K562 (cell line): Measurements from ENCODE around the gene C1orf21. TPM values are rescaled to one million over a fixed set of nuclear protein-coding genes. Genes with fewer than 3 reads are reported as not detected.

Experiments
- CHD7 ChIP-seq: fragments of 200-600 bp; sonication (generic); IDR thresholded peaks from one replicate; pipeline ENCODE4 v1.6.1; 2012; ENCODE audit warnings: mild to moderate bottlenecking, low read depth, low read length, inconsistent platforms
- FOXK2 ChIP-seq, 2 experiments: fragments of 450-650 bp; IDR thresholded peaks in 1 of 2; conservative IDR thresholded peaks in 1 of 2; 2 replicates each; pipeline ENCODE4 v1.6.1; 2016; ENCODE audit warnings: low read depth in 2 of 2, mild to moderate bottlenecking in 1 of 2
- SP2 ChIP-seq: IDR thresholded peaks from 2 replicates; pipeline ENCODE4 v1.6.1; 2011; ENCODE audit warnings: mild to moderate bottlenecking, low read depth, low read length, moderate library complexity; ENCODE audit not compliant: poor library complexity, severe bottlenecking; ENCODE audit errors: extremely low read depth
- SRSF1 ChIP-seq: fragments of 200-400 bp; formaldehyde crosslinking; IDR thresholded peaks from 2 replicates; pipeline ENCODE4 v1.6.1; 2017; ENCODE audit warnings: mild to moderate bottlenecking, low read depth, low read length, moderate library complexity
- ZKSCAN8 ChIP-seq: fragments of 200-800 bp; sonication (Bioruptor generic); IDR thresholded peaks from 2 replicates; pipeline ENCODE4 v1.6.1; 2016; ENCODE audit warnings: missing genetic modification characterization, missing compliant biosample characterization
- polyA plus RNA-seq, 8 experiments: library from polyadenylated mRNA; depleted of rRNA in 4 of 8; stranded (reverse) in 5 of 8; unstranded in 3 of 8; fragments of >200 nt; fragmentation: Nextera tagmentation in 2 of 8; fragmentation: Illumina TruSeq in 1 of 8; extraction: Ambion mirVana in 2 of 8; extraction: Trizol in 1 of 8; gene quantifications; 2 replicates each; pipeline versions ENCODE4 v1.2.1 to v1.2.3, GENCODE V29; 2011 to 2014; ENCODE audit warnings: inconsistent platforms in 1 of 8, missing spikeins in 1 of 8
- total RNA-seq, 7 experiments: library from RNA; depleted of rRNA in 6 of 7; stranded (reverse); fragments of >200 nt in 6 of 7; fragmentation: Illumina TruSeq in 2 of 7; extraction: Trizol in 2 of 7; gene quantifications; 2 replicates each; pipeline versions ENCODE4 v1.2.1 to v1.2.3, GENCODE V29; 2011 to 2021; ENCODE audit warnings: low replicate concordance in 1 of 7
- TF ChIP-seq, protein P1 (sequence below): fragments of 450-650 bp; formaldehyde crosslinking; conservative IDR thresholded peaks from 2 replicates; pipeline ENCODE4 v1.4.0; 2022; ENCODE audit warnings: mild to moderate bottlenecking, missing genetic modification characterization
- TF ChIP-seq, protein P2 (sequence below): fragments of 250-450 bp; sonication (Bioruptor Pico); IDR thresholded peaks from 2 replicates; pipeline ENCODE4 v1.4.0; 2020

Gene C1orf21
- total and polyA plus RNA-seq, 9 of the 15 experiments (the other 6 are each of a cell fraction or from before 2014, with no cell fraction given): under 0.01 to 0.31 (median 0.07) TPM

- TF ChIP-seq CHD7 (no peak), SRSF1 (no peak), ZKSCAN8 (CRISPR knock-in tag) (no peak), FOXK2 (conservative IDR thresholded peaks at IDR 0.05 in 1 of 2, IDR thresholded peaks at IDR 0.05 in 1 of 2; ENCODE audit: low read depth in 2 of 2) (no peak), SP2 (no peak)
- TF ChIP-seq, protein P1, sequence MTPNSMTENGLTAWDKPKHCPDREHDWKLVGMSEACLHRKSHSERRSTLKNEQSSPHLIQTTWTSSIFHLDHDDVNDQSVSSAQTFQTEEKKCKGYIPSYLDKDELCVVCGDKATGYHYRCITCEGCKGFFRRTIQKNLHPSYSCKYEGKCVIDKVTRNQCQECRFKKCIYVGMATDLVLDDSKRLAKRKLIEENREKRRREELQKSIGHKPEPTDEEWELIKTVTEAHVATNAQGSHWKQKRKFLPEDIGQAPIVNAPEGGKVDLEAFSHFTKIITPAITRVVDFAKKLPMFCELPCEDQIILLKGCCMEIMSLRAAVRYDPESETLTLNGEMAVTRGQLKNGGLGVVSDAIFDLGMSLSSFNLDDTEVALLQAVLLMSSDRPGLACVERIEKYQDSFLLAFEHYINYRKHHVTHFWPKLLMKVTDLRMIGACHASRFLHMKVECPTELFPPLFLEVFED (CRISPR knock-in tag): no peak
- TF ChIP-seq, protein P2, sequence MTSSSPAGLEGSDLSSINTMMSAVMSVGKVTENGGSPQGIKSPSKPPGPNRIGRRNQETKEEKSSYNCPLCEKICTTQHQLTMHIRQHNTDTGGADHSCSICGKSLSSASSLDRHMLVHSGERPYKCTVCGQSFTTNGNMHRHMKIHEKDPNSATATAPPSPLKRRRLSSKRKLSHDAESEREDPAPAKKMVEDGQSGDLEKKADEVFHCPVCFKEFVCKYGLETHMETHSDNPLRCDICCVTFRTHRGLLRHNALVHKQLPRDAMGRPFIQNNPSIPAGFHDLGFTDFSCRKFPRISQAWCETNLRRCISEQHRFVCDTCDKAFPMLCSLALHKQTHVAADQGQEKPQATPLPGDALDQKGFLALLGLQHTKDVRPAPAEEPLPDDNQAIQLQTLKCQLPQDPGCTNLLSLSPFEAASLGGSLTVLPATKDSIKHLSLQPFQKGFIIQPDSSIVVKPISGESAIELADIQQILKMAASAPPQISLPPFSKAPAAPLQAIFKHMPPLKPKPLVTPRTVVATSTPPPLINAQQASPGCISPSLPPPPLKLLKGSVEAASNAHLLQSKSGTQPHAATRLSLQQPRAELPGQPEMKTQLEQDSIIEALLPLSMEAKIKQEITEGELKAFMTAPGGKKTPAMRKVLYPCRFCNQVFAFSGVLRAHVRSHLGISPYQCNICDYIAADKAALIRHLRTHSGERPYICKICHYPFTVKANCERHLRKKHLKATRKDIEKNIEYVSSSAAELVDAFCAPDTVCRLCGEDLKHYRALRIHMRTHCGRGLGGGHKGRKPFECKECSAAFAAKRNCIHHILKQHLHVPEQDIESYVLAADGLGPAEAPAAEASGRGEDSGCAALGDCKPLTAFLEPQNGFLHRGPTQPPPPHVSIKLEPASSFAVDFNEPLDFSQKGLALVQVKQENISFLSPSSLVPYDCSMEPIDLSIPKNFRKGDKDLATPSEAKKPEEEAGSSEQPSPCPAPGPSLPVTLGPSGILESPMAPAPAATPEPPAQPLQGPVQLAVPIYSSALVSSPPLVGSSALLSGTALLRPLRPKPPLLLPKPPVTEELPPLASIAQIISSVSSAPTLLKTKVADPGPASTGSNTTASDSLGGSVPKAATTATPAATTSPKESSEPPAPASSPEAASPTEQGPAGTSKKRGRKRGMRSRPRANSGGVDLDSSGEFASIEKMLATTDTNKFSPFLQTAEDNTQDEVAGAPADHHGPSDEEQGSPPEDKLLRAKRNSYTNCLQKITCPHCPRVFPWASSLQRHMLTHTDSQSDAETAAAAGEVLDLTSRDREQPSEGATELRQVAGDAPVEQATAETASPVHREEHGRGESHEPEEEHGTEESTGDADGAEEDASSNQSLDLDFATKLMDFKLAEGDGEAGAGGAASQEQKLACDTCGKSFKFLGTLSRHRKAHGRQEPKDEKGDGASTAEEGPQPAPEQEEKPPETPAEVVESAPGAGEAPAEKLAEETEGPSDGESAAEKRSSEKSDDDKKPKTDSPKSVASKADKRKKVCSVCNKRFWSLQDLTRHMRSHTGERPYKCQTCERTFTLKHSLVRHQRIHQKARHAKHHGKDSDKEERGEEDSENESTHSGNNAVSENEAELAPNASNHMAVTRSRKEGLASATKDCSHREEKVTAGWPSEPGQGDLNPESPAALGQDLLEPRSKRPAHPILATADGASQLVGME (CRISPR knock-in tag): no peak
- TF ChIP-seq, all 486 proteins: peak for 0
These were observed 76.2 kb downstream of the C1orf21 start (continued) for GRCh38 chr1:184462990-184463389.
